ENCODE data around the gene B4GALT3.

B4GALT3 gene

GRCh38 chr1:161206411-161207140 is 29.3 kb upstream of the B4GALT3 start:
- no peak for TF ChIP-seq CTCF (IDR thresholded peaks at IDR 0.05)
- Histone ChIP-seq H3K27ac (peak overlapping the region; percentile 68 to 91), H3K4me3 (peak overlapping the region; percentile 50)
- no peak for DNase-seq (ENCODE audit: low spot score)

GRCh38 chr1:161201836-161202712 is 24.8 kb upstream of the B4GALT3 start, which contains the start of gene NDUFS2:
TSS of gene NDUFS2 (plus strand) at chr1:161202367. CDS start at chr1:161202386, 19 bp downstream.
- H3K4me3 ChIP-seq, result peak within 1 kb of the TSS; percentile 94
- peak; percentile 99 for DNase-seq (ENCODE audit: low spot score)
- H3K27ac ChIP-seq, result peak within 1 kb of the TSS; percentile 97 to 98
- no peak for TF ChIP-seq CTCF (IDR thresholded peaks at IDR 0.05)

- H3K27ac ChIP-seq, result peak overlapping the region; percentile 97 to 98
- TF ChIP-seq CTCF (IDR thresholded peaks at IDR 0.05), result no peak
- H3K4me3 ChIP-seq, result peak overlapping the region; percentile 94
- peak; percentile 89 for DNase-seq (ENCODE audit: low spot score)
These were observed 23.9 kb upstream of the B4GALT3 start for GRCh38 chr1:161200992-161201835.

GRCh38 chr1:161200421-161200991 is 23.2 kb upstream of the B4GALT3 start:
- Histone ChIP-seq H3K4me3 (peak overlapping the region; percentile 94), H3K27ac (peak overlapping the region; percentile 97 to 98)
- TF ChIP-seq CTCF (IDR thresholded peaks at IDR 0.05), result no peak
- DNase-seq (ENCODE audit: low spot score), result no peak

- Histone ChIP-seq H3K4me3 (peak overlapping the region; percentile 75), H3K27ac (peak overlapping the region; percentile 97 to 98)
- no peak for TF ChIP-seq CTCF (IDR thresholded peaks at IDR 0.05)
- DNase-seq (ENCODE audit: low spot score), result no peak
These were observed 22.3 kb upstream of the B4GALT3 start for GRCh38 chr1:161199506-161200139.

GRCh38 chr1:161198897-161199431 is 21.7 kb upstream of the B4GALT3 start, which contains the start of gene ADAMTS4:
TSS of gene ADAMTS4 (minus strand) at chr1:161199054. CDS start at chr1:161198627, 427 bp downstream.
- TF ChIP-seq CTCF (IDR thresholded peaks at IDR 0.05), result no peak
- Histone ChIP-seq H3K4me3 (peak within 1 kb of the TSS; percentile 75), H3K27ac (peak within 1 kb of the TSS; percentile 97 to 98)
- DNase-seq (ENCODE audit: low spot score), result peak; percentile 91
